AG09309 (cell line): ENCODE results near the gene ATXN7L1.

Experiments
- DNase-seq: peaks from one replicate; pipeline ENCODE4 v3.0.0-alpha.2; 2010; ENCODE audit warnings: low read depth
- H3K4me3 ChIP-seq: 2 replicates; pipeline ENCODE4 v1.5.1; 2011; ENCODE audit warnings: mild to moderate bottlenecking, low read depth, low read length, moderate library complexity; ENCODE audit not compliant: control insufficient read depth
- TF ChIP-seq, protein P1 (sequence below): IDR thresholded peaks from 2 replicates; pipeline ENCODE4 v1.5.1; 2011; ENCODE audit warnings: mild to moderate bottlenecking, low read depth, low read length, inconsistent platforms; ENCODE audit not compliant: insufficient read depth, control insufficient read depth; ENCODE audit errors: missing control alignments

The ATXN7L1 gene

GRCh38 chr7:105691680-105692564 lies 184.5 kb downstream of the ATXN7L1 start:
- TF ChIP-seq, protein P1, sequence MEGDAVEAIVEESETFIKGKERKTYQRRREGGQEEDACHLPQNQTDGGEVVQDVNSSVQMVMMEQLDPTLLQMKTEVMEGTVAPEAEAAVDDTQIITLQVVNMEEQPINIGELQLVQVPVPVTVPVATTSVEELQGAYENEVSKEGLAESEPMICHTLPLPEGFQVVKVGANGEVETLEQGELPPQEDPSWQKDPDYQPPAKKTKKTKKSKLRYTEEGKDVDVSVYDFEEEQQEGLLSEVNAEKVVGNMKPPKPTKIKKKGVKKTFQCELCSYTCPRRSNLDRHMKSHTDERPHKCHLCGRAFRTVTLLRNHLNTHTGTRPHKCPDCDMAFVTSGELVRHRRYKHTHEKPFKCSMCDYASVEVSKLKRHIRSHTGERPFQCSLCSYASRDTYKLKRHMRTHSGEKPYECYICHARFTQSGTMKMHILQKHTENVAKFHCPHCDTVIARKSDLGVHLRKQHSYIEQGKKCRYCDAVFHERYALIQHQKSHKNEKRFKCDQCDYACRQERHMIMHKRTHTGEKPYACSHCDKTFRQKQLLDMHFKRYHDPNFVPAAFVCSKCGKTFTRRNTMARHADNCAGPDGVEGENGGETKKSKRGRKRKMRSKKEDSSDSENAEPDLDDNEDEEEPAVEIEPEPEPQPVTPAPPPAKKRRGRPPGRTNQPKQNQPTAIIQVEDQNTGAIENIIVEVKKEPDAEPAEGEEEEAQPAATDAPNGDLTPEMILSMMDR, result no peak
- DNase-seq, result peak; percentile 27
- H3K4me3 ChIP-seq, result peak overlapping the region; percentile 38

GRCh38 chr7:105691082-105691679 lies 185.2 kb downstream of the ATXN7L1 start:
- no peak for DNase-seq
- TF ChIP-seq, protein P1, result no peak
- peak overlapping the region; percentile 38 for H3K4me3 ChIP-seq

DNA sequence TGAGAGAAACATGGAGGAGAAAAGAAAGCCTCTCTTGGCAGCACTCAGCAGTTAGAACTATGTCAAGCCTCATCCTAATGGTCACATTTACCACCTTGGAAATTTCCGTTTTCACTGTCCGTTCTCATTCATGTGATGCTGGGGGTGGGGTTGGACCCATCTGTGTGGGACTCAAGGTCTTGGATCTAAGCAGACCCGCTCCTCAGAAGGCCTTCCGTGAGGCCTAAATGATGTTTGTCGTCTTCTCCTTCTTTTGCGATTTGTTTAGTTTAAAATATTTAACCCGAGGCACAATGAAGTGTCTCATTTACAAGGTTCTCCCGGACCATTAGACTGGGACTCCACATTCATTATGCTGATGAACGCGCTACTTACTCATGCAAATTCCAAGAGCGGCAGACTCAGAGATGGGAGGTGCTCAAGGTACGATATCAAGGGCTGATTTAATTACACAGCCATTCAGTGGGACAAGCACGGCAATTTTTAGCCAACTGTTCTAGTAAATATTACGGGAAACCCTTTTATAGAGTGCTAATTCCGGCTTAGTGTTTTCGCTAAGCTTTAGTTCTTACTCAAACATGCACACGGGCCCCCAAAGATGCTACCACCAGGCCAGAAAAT lies 186.0 kb downstream of the ATXN7L1 start:
- TF ChIP-seq, protein P1, result no peak
- DNase-seq, result no peak
- H3K4me3 ChIP-seq, result no peak overlapping the region

DNA sequence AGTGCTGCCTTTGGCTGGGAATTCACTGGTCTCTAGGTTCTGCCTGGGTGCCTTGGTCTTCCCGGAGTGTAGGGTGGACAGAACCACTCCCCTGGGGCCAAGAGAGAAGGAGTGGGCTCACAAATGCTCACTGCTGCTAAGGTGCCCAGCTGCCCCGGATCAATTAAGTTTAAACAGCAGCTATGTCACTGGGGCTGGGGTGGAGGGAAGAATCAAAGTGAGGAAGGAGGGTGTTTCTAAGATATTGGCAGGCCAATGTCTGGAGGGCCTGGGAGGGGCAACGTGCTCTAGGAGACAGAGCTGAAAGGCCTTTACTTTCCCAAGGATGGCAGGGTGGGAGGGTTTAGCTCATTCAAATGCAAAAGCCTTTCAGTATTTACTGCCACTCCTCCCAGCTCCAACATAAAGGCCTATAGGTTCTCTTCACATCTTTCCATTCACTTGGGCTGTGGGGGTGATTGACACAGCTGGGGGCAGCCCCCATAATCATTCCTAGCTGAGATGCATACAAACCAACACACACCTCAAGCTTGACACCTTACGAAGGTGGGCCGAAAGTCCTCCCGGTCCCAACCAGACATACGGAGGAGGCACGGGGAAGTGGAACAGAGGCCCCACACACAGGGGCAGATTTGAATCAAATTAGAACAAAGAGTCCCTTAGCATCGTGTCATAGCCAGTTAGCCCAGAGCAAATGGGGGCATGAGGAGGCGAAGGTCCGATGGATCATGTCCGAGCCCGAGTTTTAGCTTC lies 187.2 kb downstream of the ATXN7L1 start:
- TF ChIP-seq, protein P1, result no peak
- H3K4me3 ChIP-seq, result no peak overlapping the region
- DNase-seq, result no peak

GRCh38 chr7:105688617-105689016 lies 187.8 kb downstream of the ATXN7L1 start:
- no peak overlapping the region for H3K4me3 ChIP-seq
- TF ChIP-seq, protein P1, result no peak
- DNase-seq, result no peak

DNA sequence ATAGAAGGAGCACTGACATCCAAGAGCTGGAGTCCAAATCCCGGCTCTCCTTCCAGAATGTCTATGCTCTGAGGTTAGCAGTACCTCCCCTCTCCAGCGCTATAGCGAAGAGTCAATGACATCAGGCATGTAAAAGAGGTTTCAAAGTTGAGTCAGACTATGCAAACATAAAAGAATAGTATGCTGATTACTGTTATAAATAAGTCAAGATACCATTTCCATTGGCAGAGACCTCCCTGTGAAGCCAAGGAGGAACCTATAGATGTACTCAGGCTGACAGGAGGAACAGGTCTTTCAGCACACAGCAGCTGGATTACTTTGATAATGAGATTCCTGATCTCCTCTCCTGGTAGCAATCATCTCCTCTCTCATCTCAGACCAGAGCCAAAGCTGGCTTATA lies 191.2 kb downstream of the ATXN7L1 start:
- H3K4me3 ChIP-seq, result no peak overlapping the region
- TF ChIP-seq, protein P1, result no peak
- no peak for DNase-seq
